GM12878 (cell line): ENCODE measurements around the gene TIGD1. TPM values are rescaled to one million over a fixed set of nuclear protein-coding genes. Genes with fewer than 3 reads are reported as not detected.

ENCODE experiments used
- ATAC-seq: fragments of 200-7000 bp; cut with Tn5 transposase; 3 replicates; pipeline ENCODE4 v1.9.1; 2020; ENCODE audit warnings: mild to moderate bottlenecking, moderate library complexity
- BruUV-seq: library from RNA; stranded (reverse); fragments of 400-500 nt; replicated peaks from 2 replicates; lab custom pipeline; 2021; lab: Mats Ljungman, UMichigan
- CTCF ChIA-PET: fragments of 300-600 bp; sonication (Branson Sonifier 250); formaldehyde crosslinking; extraction: SDS; loops from one replicate; lab custom pipeline; 2021; ENCODE audit warnings: inconsistent platforms; lab: Yijun Ruan, JAX
- POLR2A ChIA-PET: fragments of 350-600 bp; formaldehyde crosslinking; extraction: SDS; loops from one replicate; lab custom pipeline; 2021; ENCODE audit warnings: inconsistent platforms; lab: Charles Lee
- RAD21 ChIA-PET: fragments of 300-600 bp; sonication (Branson Sonifier 250); formaldehyde crosslinking; loops from one replicate; lab custom pipeline; 2023; ENCODE audit warnings: antibody characterized with exemption; ENCODE audit not compliant: unreplicated experiment; lab: Charles Lee
- SMC1A ChIA-PET: fragments of 300-600 bp; sonication (Branson Sonifier 250); formaldehyde crosslinking; loops from one replicate; lab custom pipeline; 2023; ENCODE audit not compliant: unreplicated experiment, uncharacterized antibody; lab: Charles Lee
- DNase-seq: peaks from one replicate; pipeline ENCODE4 v3.0.0-alpha.2; 2011; ENCODE audit warnings: low read depth, low spot score
- FAIRE-seq: peaks from 3 replicates; lab custom pipeline; 2011; peaks lifted over from hg19 to GRCh38; lab: Jason Lieb, UNC
- H2AFZ ChIP-seq: 2 replicates; pipeline ENCODE4 v1.6.0; 2011; ENCODE audit warnings: low read depth, low read length, control low read depth; ENCODE audit not compliant: control insufficient read depth
- H3K27ac ChIP-seq: 2 replicates; pipeline ENCODE4 v1.5.1; 2011; ENCODE audit warnings: control low read depth; ENCODE audit not compliant: control insufficient read depth, insufficient read depth
- H3K27me3 ChIP-seq, 2 experiments: replicated peaks in 1 of 2; 2 replicates each; pipeline versions ENCODE4 v1.6.0 to v1.6.1; 2011; ENCODE audit warnings: low read length in 1 of 2; ENCODE audit not compliant: control insufficient read depth in 2 of 2, insufficient read depth in 2 of 2
- H3K36me3 ChIP-seq, 2 experiments: 2 replicates each; pipeline ENCODE4 v1.5.1; 2011; ENCODE audit warnings: low read length in 1 of 2; ENCODE audit not compliant: control insufficient read depth in 2 of 2, insufficient read depth in 2 of 2
- H3K4me1 ChIP-seq: 2 replicates; pipeline ENCODE4 v1.6.1; 2011; ENCODE audit warnings: mild to moderate bottlenecking, low read length, moderate library complexity, mixed read lengths; ENCODE audit not compliant: control insufficient read depth, insufficient read depth
- H3K4me2 ChIP-seq: 2 replicates; pipeline ENCODE4 v1.6.0; 2011; ENCODE audit warnings: control low read depth; ENCODE audit not compliant: control insufficient read depth, insufficient read depth
- H3K4me3 ChIP-seq: fragments of 200-600 bp; sonication (generic); 2 replicates; pipeline ENCODE4 v1.5.1; 2016
- H3K79me2 ChIP-seq: 2 replicates; pipeline ENCODE4 v1.6.0; 2011; ENCODE audit warnings: low read length; ENCODE audit not compliant: control insufficient read depth, insufficient read depth
- H3K9ac ChIP-seq: 2 replicates; pipeline ENCODE4 v1.8.0; 2011; ENCODE audit warnings: low read length, control low read depth, mixed read lengths; ENCODE audit not compliant: control insufficient read depth, insufficient read depth
- H3K9me3 ChIP-seq: replicated peaks from 3 replicates; pipeline ENCODE4 v1.5.1; 2011; ENCODE audit warnings: mild to moderate bottlenecking, low read length; ENCODE audit not compliant: control insufficient read depth, insufficient read depth
- H4K20me1 ChIP-seq: 2 replicates; pipeline ENCODE4 v1.6.0; 2011; ENCODE audit not compliant: control insufficient read depth, insufficient read depth
- CUX1 ChIP-seq: IDR thresholded peaks from 2 replicates; pipeline ENCODE4 v1.6.1; 2012; ENCODE audit warnings: improper control_type of control experiment, low read depth, low read length; ENCODE audit not compliant: insufficient replicate concordance
- DPF2 ChIP-seq: fragments of 450-650 bp; IDR thresholded peaks from 2 replicates; pipeline ENCODE4 v1.6.1; 2017; ENCODE audit warnings: mild to moderate bottlenecking
- EP300 ChIP-seq, 2 experiments: fragments of 150-350 bp in 1 of 2; IDR thresholded peaks; 2 replicates each; pipeline ENCODE4 v1.6.1; 2011 to 2012; ENCODE audit warnings: low read depth in 2 of 2, low read length in 2 of 2, borderline replicate concordance in 1 of 2, improper control_type of control experiment in 1 of 2, inconsistent platforms in 1 of 2; ENCODE audit not compliant: control insufficient read depth in 1 of 2
- HDAC2 ChIP-seq: fragments of 200-600 bp; sonication (generic); IDR thresholded peaks from 2 replicates; pipeline ENCODE4 v1.6.1; 2017
- MEF2B ChIP-seq: fragments of 450-650 bp; IDR thresholded peaks from 2 replicates; pipeline ENCODE4 v1.6.1; 2018; ENCODE audit warnings: mild to moderate bottlenecking, moderate library complexity; ENCODE audit not compliant: partially characterized antibody, poor library complexity, severe bottlenecking
- POU2F2 ChIP-seq: IDR thresholded peaks from 3 replicates; pipeline ENCODE4 v1.6.1; 2011; ENCODE audit warnings: low read depth, mild to moderate bottlenecking, low read length, borderline replicate concordance
- STAT1 ChIP-seq: fragments of 450-650 bp; conservative IDR thresholded peaks from 2 replicates; pipeline ENCODE4 v1.6.1; 2014; ENCODE audit warnings: antibody characterized with exemption, mild to moderate bottlenecking
- TAF1 ChIP-seq: IDR thresholded peaks from 2 replicates; pipeline ENCODE4 v1.6.1; 2011; ENCODE audit warnings: mild to moderate bottlenecking, low read depth, low read length, borderline replicate concordance
- TCF12 ChIP-seq: IDR thresholded peaks from 2 replicates; pipeline ENCODE4 v1.6.1; 2011; ENCODE audit warnings: low read depth, mild to moderate bottlenecking, low read length
- WGBS: methylation state at CpG from one replicate; pipeline ENCODE4 v1.1.6; 2016; ENCODE audit warnings: low lambda C conversion rate; ENCODE audit not compliant: insufficient replicate concordance, insufficient coverage; ENCODE audit errors: missing lambda C conversion rate; 5-methylcytosine and 5-hydroxymethylcytosine counted together
- in situ Hi-C: fragments of 300-500 bp; cut with MboI; formaldehyde crosslinking; loops from 9 replicates; pipeline ENCODE4 v1.14.3; 2018; ENCODE audit warnings: mixed read lengths
- intact Hi-C: fragments of 100-400 bp; cut with micrococcal nuclease; formaldehyde crosslinking; loops from one replicate; pipeline ENCODE4 v1.14.2; 2022; ENCODE audit not compliant: unreplicated experiment
- polyA plus RNA-seq, 11 experiments: library from polyadenylated mRNA; depleted of rRNA in 4 of 11; unstranded in 6 of 11; stranded (reverse) in 5 of 11; fragments of >200 nt; fragmentation: Nextera tagmentation in 4 of 11; fragmentation: Illumina TruSeq in 1 of 11; extraction: Ambion mirVana in 4 of 11; extraction: Trizol in 1 of 11; gene quantifications; 1 replicate in 1 of 11; 2 replicates in 10 of 11; pipeline versions ENCODE4 v1.2.1 to v1.2.3, GENCODE V29; 2011 to 2016; ENCODE audit warnings: inconsistent platforms in 2 of 11, missing spikeins in 2 of 11, low read depth in 1 of 11
- total RNA-seq, 4 experiments: library from RNA; depleted of rRNA in 3 of 4; stranded (reverse); fragments of >200 nt in 3 of 4; fragmentation: Illumina TruSeq in 1 of 4; extraction: Trizol in 1 of 4; gene quantifications; 2 replicates each; pipeline versions ENCODE4 v1.2.1 to v1.2.3, GENCODE V29; 2013 to 2021
- TF ChIP-seq, protein P1 (sequence below): fragments of 450-650 bp; IDR thresholded peaks from 2 replicates; pipeline ENCODE4 v1.6.1; 2017; ENCODE audit warnings: mild to moderate bottlenecking, moderate library complexity

Gene TIGD1
- total and polyA plus RNA-seq, 10 of the 15 experiments (the other 5 are each of a cell fraction or from before 2014, with no cell fraction given), result 1.4 to 8.4 (median 5.6) TPM

DNA sequence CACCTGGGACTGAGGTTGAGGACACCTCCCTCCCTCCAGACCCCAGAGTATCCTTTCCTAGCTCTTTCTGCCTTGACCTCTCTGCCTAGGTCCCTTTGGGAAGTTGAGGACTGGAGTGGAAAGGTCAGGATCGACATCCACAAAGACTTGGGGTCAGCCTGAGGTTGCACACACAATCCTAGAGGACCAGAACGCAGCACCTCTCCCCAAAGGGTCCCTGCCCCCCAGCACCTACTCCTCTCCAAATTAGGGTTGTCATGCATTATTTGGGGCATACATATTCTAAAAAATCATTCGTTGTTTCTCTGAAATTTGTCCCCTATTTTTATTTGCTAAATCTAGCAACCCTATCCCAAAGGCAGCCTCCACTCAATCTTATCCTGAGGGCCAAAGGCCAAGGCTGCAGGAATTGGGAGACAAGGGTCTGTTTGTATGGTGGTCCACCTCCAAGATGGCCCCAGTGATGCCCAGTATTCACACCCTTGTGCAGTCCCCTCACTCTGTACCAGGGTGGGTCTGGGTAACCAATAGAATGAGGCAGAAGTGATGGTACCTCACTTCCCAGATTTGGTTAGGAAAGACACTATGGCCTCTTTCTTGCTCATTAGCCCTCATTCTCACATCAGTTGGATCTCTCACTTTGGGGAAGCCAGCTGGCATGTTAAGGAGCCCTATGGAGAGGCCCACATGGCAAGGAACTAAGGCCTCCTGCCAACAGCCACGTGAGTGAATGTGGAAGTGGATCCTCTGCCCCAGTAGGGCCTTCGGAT lies 14.4 kb downstream of the TIGD1 start:
- BruUV-seq, result no TSS peak
- H4K20me1 ChIP-seq, result no peaks in the 10 kb centered on the region
- H3K9me3 ChIP-seq, result peaks cover 6% of the 10 kb centered on the region; the same call in 2 of the 3 replicates
- H3K4me1 ChIP-seq, result peaks cover 4% of the 10 kb centered on the region; the same call in 1 of the 2 replicates
- intact Hi-C loops (no loop called here), in situ Hi-C loops (no loop called here)
- WGBS, result 48% methylated on average over 5 of the region's 5 CpGs
- CTCF ChIA-PET, result no interaction called here
- POLR2A ChIA-PET, result no interaction called here
- H3K4me3 ChIP-seq, result no peak overlapping the region
- H2AFZ ChIP-seq, result no peak overlapping the region
- FAIRE-seq, result no peak
- RAD21 ChIA-PET, result no interaction called here
- H3K27ac ChIP-seq, result no peak overlapping the region
- no peak for ATAC-seq
- H3K9ac ChIP-seq, result no peak overlapping the region
- H3K27me3 ChIP-seq, result no peaks in the 10 kb centered on the region
- DNase-seq, result no peak
- SMC1A ChIA-PET, result no interaction called here
- H3K79me2 ChIP-seq, result no peaks in the 10 kb centered on the region
- H3K4me2 ChIP-seq, result no peak overlapping the region
- no peak for TF ChIP-seq EP300 (IDR thresholded peaks at IDR 0.05; ENCODE audit: borderline replicate concordance in 1 of 2, control insufficient read depth in 1 of 2, low read depth in 2 of 2, low read length in 2 of 2)
- TF ChIP-seq DPF2, result no peak
- TF ChIP-seq, protein P1, sequence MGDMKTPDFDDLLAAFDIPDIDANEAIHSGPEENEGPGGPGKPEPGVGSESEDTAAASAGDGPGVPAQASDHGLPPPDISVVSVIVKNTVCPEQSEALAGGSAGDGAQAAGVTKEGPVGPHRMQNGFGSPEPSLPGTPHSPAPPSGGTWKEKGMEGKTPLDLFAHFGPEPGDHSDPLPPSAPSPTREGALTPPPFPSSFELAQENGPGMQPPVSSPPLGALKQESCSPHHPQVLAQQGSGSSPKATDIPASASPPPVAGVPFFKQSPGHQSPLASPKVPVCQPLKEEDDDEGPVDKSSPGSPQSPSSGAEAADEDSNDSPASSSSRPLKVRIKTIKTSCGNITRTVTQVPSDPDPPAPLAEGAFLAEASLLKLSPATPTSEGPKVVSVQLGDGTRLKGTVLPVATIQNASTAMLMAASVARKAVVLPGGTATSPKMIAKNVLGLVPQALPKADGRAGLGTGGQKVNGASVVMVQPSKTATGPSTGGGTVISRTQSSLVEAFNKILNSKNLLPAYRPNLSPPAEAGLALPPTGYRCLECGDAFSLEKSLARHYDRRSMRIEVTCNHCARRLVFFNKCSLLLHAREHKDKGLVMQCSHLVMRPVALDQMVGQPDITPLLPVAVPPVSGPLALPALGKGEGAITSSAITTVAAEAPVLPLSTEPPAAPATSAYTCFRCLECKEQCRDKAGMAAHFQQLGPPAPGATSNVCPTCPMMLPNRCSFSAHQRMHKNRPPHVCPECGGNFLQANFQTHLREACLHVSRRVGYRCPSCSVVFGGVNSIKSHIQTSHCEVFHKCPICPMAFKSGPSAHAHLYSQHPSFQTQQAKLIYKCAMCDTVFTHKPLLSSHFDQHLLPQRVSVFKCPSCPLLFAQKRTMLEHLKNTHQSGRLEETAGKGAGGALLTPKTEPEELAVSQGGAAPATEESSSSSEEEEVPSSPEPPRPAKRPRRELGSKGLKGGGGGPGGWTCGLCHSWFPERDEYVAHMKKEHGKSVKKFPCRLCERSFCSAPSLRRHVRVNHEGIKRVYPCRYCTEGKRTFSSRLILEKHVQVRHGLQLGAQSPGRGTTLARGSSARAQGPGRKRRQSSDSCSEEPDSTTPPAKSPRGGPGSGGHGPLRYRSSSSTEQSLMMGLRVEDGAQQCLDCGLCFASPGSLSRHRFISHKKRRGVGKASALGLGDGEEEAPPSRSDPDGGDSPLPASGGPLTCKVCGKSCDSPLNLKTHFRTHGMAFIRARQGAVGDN, result no peak
- no peak for TF ChIP-seq HDAC2
- TF ChIP-seq TCF12, result no peak
- no peak for TF ChIP-seq STAT1
- TF ChIP-seq MEF2B, result no peak
- no peak for TF ChIP-seq TAF1
- no peak for TF ChIP-seq CUX1
- no peak for TF ChIP-seq POU2F2
- H3K36me3 ChIP-seq, result no peaks in the 10 kb centered on the region
